ENCODE results near the gene ALX1. TPM values are rescaled to one million over a fixed set of nuclear protein-coding genes. Genes with fewer than 3 reads are reported as not detected.

ALX1 gene
- total RNA-seq, 2 experiments from 2014 or later: not detected

- H3K4me1 Mint-ChIP-seq: peaks cover 8% of the 10 kb centered on the region
- CTCF ChIA-PET: no interaction called here
- no peak overlapping the region for H3K27ac Mint-ChIP-seq
- H3K36me3 Mint-ChIP-seq (ENCODE audit: low read depth): peaks cover 7% of the 10 kb centered on the region
- no peaks in the 10 kb centered on the region for H3K9me3 Mint-ChIP-seq
- POLR2A ChIA-PET: no interaction called here
- peaks cover 51% of the 10 kb centered on the region for H3K27me3 Mint-ChIP-seq
- H3K4me3 Mint-ChIP-seq: no peak overlapping the region
- DNase-seq: no peak
Measured at GRCh38 chr12:85278598-85279448, 1.2 kb upstream of the ALX1 start.

GRCh38 chr12:85279449-85280164, 413 bp upstream of the ALX1 start:
- no peak overlapping the region for H3K27ac Mint-ChIP-seq
- ChIA-PET POLR2A (no interaction called here), CTCF (no interaction called here)
- no peak overlapping the region for H3K4me3 Mint-ChIP-seq
- no peaks in the 10 kb centered on the region for H3K9me3 Mint-ChIP-seq
- DNase-seq: no peak
- H3K27me3 Mint-ChIP-seq: peaks cover 46% of the 10 kb centered on the region
- peaks cover 7% of the 10 kb centered on the region for H3K36me3 Mint-ChIP-seq (ENCODE audit: low read depth)
- peaks cover 8% of the 10 kb centered on the region for H3K4me1 Mint-ChIP-seq

- peaks cover 43% of the 10 kb centered on the region for H3K27me3 Mint-ChIP-seq
Measured at GRCh38 chr12:85280984-85281630, 1.1 kb downstream of the ALX1 start.

GRCh38 chr12:85281636-85282312, 1.8 kb downstream of the ALX1 start:
- H3K4me1 Mint-ChIP-seq: peaks cover 8% of the 10 kb centered on the region
- H3K27ac Mint-ChIP-seq: no peak overlapping the region
- DNase-seq: no peak
- peaks cover 38% of the 10 kb centered on the region for H3K27me3 Mint-ChIP-seq
- ChIA-PET POLR2A (no interaction called here), CTCF (no interaction called here)
- no peaks in the 10 kb centered on the region for H3K9me3 Mint-ChIP-seq
- H3K4me3 Mint-ChIP-seq: no peak overlapping the region
- peaks cover 7% of the 10 kb centered on the region for H3K36me3 Mint-ChIP-seq (ENCODE audit: low read depth)

More at GRCh38 chr12:85280984-85281630, 1.1 kb downstream of the ALX1 start:
- H3K4me1 Mint-ChIP-seq: peaks cover 8% of the 10 kb centered on the region
- peak overlapping the region; percentile 58 for H3K4me3 Mint-ChIP-seq
- POLR2A ChIA-PET: no interaction called here
- H3K9me3 Mint-ChIP-seq: no peaks in the 10 kb centered on the region
- CTCF ChIA-PET: no interaction called here
- DNase-seq: no peak
- H3K36me3 Mint-ChIP-seq (ENCODE audit: low read depth): peaks cover 7% of the 10 kb centered on the region
- no peak overlapping the region for H3K27ac Mint-ChIP-seq

GRCh38 chr12:85283560-85283959, 3.5 kb downstream of the ALX1 start:
- Mint-ChIP-seq H3K27ac (no peak overlapping the region), H3K4me3 (no peak overlapping the region), H3K27me3 (peaks cover 29% of the 10 kb centered on the region), H3K36me3 (ENCODE audit: low read depth) (peaks cover 7% of the 10 kb centered on the region), H3K9me3 (no peaks in the 10 kb centered on the region), H3K4me1 (peaks cover 8% of the 10 kb centered on the region)
- CTCF ChIA-PET: no interaction called here
- DNase-seq: no peak
- POLR2A ChIA-PET: no interaction called here

GRCh38 chr12:85296362-85296761, 16.3 kb downstream of the ALX1 start:
- CTCF ChIA-PET: no interaction called here
- no peaks in the 10 kb centered on the region for H3K27me3 Mint-ChIP-seq
- H3K4me3 Mint-ChIP-seq: no peak overlapping the region
- peaks cover 5% of the 10 kb centered on the region for H3K4me1 Mint-ChIP-seq
- no peak overlapping the region for H3K27ac Mint-ChIP-seq
- H3K9me3 Mint-ChIP-seq: no peaks in the 10 kb centered on the region
- H3K36me3 Mint-ChIP-seq (ENCODE audit: low read depth): no peaks in the 10 kb centered on the region
- POLR2A ChIA-PET: no interaction called here
- no peak for DNase-seq

GRCh38 chr12:85299053-85299452, 19.0 kb downstream of the ALX1 start:
- ChIA-PET POLR2A (no interaction called here), CTCF (no interaction called here)
- Mint-ChIP-seq H3K36me3 (ENCODE audit: low read depth) (no peaks in the 10 kb centered on the region), H3K4me1 (peaks cover 5% of the 10 kb centered on the region), H3K9me3 (no peaks in the 10 kb centered on the region), H3K4me3 (no peak overlapping the region), H3K27me3 (no peaks in the 10 kb centered on the region), H3K27ac (no peak overlapping the region)
- no peak for DNase-seq

- peaks cover 5% of the 10 kb centered on the region for H3K4me1 Mint-ChIP-seq
- DNase-seq: no peak
- no peaks in the 10 kb centered on the region for H3K36me3 Mint-ChIP-seq (ENCODE audit: low read depth)
- H3K27ac Mint-ChIP-seq: no peak overlapping the region
- H3K4me3 Mint-ChIP-seq: no peak overlapping the region
- ChIA-PET CTCF (no interaction called here), POLR2A (no interaction called here)
- no peaks in the 10 kb centered on the region for H3K9me3 Mint-ChIP-seq
- H3K27me3 Mint-ChIP-seq: no peaks in the 10 kb centered on the region
Measured at GRCh38 chr12:85301051-85301450, 21.0 kb downstream of the ALX1 start.

- H3K27me3 Mint-ChIP-seq: no peaks in the 10 kb centered on the region
- no peaks in the 10 kb centered on the region for H3K4me1 Mint-ChIP-seq
- CTCF ChIA-PET: no interaction called here
- H3K27ac Mint-ChIP-seq: no peak overlapping the region
- H3K9me3 Mint-ChIP-seq: no peaks in the 10 kb centered on the region
- POLR2A ChIA-PET: no interaction called here
- no peak for DNase-seq
- no peaks in the 10 kb centered on the region for H3K36me3 Mint-ChIP-seq (ENCODE audit: low read depth)
- H3K4me3 Mint-ChIP-seq: no peak overlapping the region
Measured at GRCh38 chr12:85308374-85308773, 28.4 kb downstream of the ALX1 start.

- CTCF ChIA-PET: no interaction called here
Measured at GRCh38 chr12:85309125-85309566, 29.1 kb downstream of the ALX1 start.

GRCh38 chr12:85310025-85310424, 30.0 kb downstream of the ALX1 start:
- ChIA-PET CTCF (no interaction called here), POLR2A (no interaction called here)
- Mint-ChIP-seq H3K36me3 (ENCODE audit: low read depth) (no peaks in the 10 kb centered on the region), H3K9me3 (no peaks in the 10 kb centered on the region), H3K4me3 (no peak overlapping the region), H3K4me1 (no peaks in the 10 kb centered on the region), H3K27ac (no peak overlapping the region), H3K27me3 (no peaks in the 10 kb centered on the region)
- DNase-seq: no peak

More at GRCh38 chr12:85309125-85309566, 29.1 kb downstream of the ALX1 start:
- POLR2A ChIA-PET: interaction anchor here (0.6 kb wide), 1 partner anchor 903 kb away, joined by 3 read pairs; no protein-coding TSS in a partner anchor
- no peak overlapping the region for H3K27ac Mint-ChIP-seq
- H3K36me3 Mint-ChIP-seq (ENCODE audit: low read depth): no peaks in the 10 kb centered on the region
- no peaks in the 10 kb centered on the region for H3K4me1 Mint-ChIP-seq
- no peaks in the 10 kb centered on the region for H3K27me3 Mint-ChIP-seq
- no peaks in the 10 kb centered on the region for H3K9me3 Mint-ChIP-seq
- DNase-seq: no peak
- H3K4me3 Mint-ChIP-seq: no peak overlapping the region

- no peaks in the 10 kb centered on the region for H3K9me3 Mint-ChIP-seq
- no peaks in the 10 kb centered on the region for H3K4me1 Mint-ChIP-seq
- no peak overlapping the region for H3K4me3 Mint-ChIP-seq
- POLR2A ChIA-PET: no interaction called here
- no peak for DNase-seq
- no peaks in the 10 kb centered on the region for H3K36me3 Mint-ChIP-seq (ENCODE audit: low read depth)
- CTCF ChIA-PET: no interaction called here
- no peaks in the 10 kb centered on the region for H3K27me3 Mint-ChIP-seq
- no peak overlapping the region for H3K27ac Mint-ChIP-seq
Measured at GRCh38 chr12:85310456-85311076, 30.5 kb downstream of the ALX1 start.
